Left ventricle myocardium inferior (tissue), 1 donor: ENCODE measurements around the gene OR10Z1. TPM values are rescaled to one million over a fixed set of nuclear protein-coding genes. Genes with fewer than 3 reads are reported as not detected.

ENCODE experiments used
- DNase-seq: peaks from one replicate; pipeline ENCODE4 v3.0.0-alpha.2; 2020
- H3K27ac ChIP-seq: fragments of 200-600 bp; replicated peaks from 2 replicates; pipeline ENCODE4 v1.8.0; 2021
- H3K27me3 ChIP-seq: fragments of 200-600 bp; 2 replicates; pipeline ENCODE4 v1.8.0; 2021; ENCODE audit warnings: low read depth
- H3K36me3 ChIP-seq: fragments of 200-600 bp; 2 replicates; pipeline ENCODE4 v1.8.0; 2021
- H3K4me1 ChIP-seq: fragments of 200-600 bp; 2 replicates; pipeline ENCODE4 v1.8.0; 2021
- H3K4me3 ChIP-seq: fragments of 200-600 bp; 2 replicates; pipeline ENCODE4 v1.8.0; 2021; ENCODE audit warnings: mild to moderate bottlenecking, moderate library complexity
- H3K9me3 ChIP-seq: fragments of 200-600 bp; replicated peaks from 2 replicates; pipeline ENCODE4 v1.8.0; 2021
- CTCF ChIP-seq: fragments of 200-600 bp; IDR thresholded peaks from 2 replicates; pipeline ENCODE4 v1.8.0; 2021; ENCODE audit warnings: antibody characterized with exemption, mild to moderate bottlenecking, borderline replicate concordance
- intact Hi-C: fragments of 100-400 bp; cut with micrococcal nuclease; formaldehyde crosslinking; loops from one replicate; pipeline ENCODE4 v1.11.0; 2022
- total RNA-seq: library from RNA; stranded (reverse); fragmentation: NEBNext Ultra II Directional; extraction: Animal tissue kit (Norgen Biotek cat#: 25700); gene quantifications from one replicate; pipeline ENCODE4 v1.2.1, GENCODE V29; 2021
- donor health status: DM: no; HTN: yes; CAD: no; lungs with severe emphysema.

The OR10Z1 gene
- total RNA-seq, 1 donor from 2014 or later = not detected

GRCh38 chr1:158607296-158607695, 2.2 kb downstream of the OR10Z1 start:
- intact Hi-C loops = no loop called here
- H3K4me3 ChIP-seq = no peak overlapping the region
- no peak for DNase-seq
- no peaks in the 10 kb centered on the region for H3K36me3 ChIP-seq
- H3K9me3 ChIP-seq = peaks cover 3% of the 10 kb centered on the region
- no peak for TF ChIP-seq CTCF
- no peaks in the 10 kb centered on the region for H3K4me1 ChIP-seq
- H3K27ac ChIP-seq = no peak overlapping the region
- no peaks in the 10 kb centered on the region for H3K27me3 ChIP-seq

DNA sequence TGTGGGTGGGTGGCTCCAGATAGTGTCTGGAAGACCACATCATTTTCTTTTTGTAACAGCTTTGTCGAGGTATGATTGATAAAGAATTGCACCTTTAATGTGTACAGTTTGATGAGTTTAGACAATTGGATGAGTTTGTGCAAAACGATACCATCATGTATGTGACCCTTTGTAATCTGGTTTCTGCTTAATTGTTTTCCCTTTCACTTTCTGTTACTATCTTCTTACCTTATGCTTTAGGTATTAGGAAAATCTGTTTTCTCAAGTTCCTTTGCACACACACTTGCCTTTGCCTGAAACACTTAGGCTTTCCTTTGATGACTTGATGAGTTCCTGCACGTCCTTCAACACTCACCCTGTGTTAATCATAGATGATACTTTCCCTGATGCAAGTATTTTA, 6.8 kb downstream of the OR10Z1 start:
- intact Hi-C loops = no loop called here
- Histone ChIP-seq H3K36me3 (no peaks in the 10 kb centered on the region), H3K27me3 (no peaks in the 10 kb centered on the region), H3K4me1 (no peaks in the 10 kb centered on the region), H3K9me3 (no peaks in the 10 kb centered on the region), H3K4me3 (no peak overlapping the region), H3K27ac (no peak overlapping the region)
- no peak for TF ChIP-seq CTCF
- DNase-seq = no peak

- intact Hi-C loops = no loop called here
- Histone ChIP-seq H3K9me3 (no peaks in the 10 kb centered on the region), H3K27me3 (no peaks in the 10 kb centered on the region), H3K27ac (no peak overlapping the region), H3K4me3 (no peak overlapping the region), H3K4me1 (no peaks in the 10 kb centered on the region), H3K36me3 (no peaks in the 10 kb centered on the region)
- TF ChIP-seq CTCF = no peak
- no peak for DNase-seq
Measured at GRCh38 chr1:158613764-158614163, 8.7 kb downstream of the OR10Z1 start.

- TF ChIP-seq CTCF = no peak
- intact Hi-C loops = no loop called here
- Histone ChIP-seq H3K27me3 (no peaks in the 10 kb centered on the region), H3K4me1 (no peaks in the 10 kb centered on the region), H3K4me3 (no peak overlapping the region), H3K27ac (no peak overlapping the region), H3K36me3 (no peaks in the 10 kb centered on the region), H3K9me3 (no peaks in the 10 kb centered on the region)
- no peak for DNase-seq
Measured at GRCh38 chr1:158638146-158638545, 33.1 kb downstream of the OR10Z1 start.

DNA sequence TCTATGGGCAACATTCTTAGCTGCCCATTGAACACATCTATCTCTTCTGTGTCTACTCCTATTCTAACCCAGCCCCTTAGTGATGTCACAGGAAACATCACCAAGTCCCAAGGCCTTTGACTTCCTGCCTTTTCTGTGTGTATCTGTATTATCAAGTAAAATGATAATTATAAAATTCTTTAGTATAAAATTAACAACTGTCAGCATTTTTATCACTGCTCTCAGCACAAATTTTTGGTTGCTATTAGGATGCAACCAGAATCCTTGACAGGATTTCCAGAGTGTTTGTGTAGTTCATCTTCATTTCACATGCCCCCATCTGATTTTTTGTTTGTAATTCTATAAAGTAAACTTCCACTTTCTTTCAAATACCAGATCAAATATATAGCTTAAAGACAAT, 33.8 kb downstream of the OR10Z1 start:
- intact Hi-C loops = no loop called here
- Histone ChIP-seq H3K4me1 (no peaks in the 10 kb centered on the region), H3K4me3 (no peak overlapping the region), H3K27ac (no peak overlapping the region), H3K27me3 (no peaks in the 10 kb centered on the region), H3K36me3 (no peaks in the 10 kb centered on the region), H3K9me3 (no peaks in the 10 kb centered on the region)
- no peak for DNase-seq
- TF ChIP-seq CTCF = no peak

DNA sequence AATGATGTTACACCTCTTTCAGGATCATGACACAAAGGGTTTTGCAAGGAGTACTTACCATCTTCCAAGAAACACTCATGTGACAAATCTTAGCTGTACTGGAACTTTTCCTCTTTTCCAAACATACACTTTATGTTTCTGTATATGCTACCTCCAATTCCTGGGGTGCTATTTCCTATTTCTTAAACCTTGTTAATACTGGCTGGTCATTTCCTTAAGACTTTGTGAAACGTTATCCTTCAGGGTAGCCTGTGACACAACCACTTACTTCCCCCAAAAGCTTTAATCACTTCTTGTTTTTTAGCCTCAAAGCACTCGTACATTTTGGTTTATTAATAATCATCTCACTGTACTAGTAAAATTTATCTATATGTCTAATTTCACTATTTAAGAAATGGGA, 39.4 kb downstream of the OR10Z1 start:
- H3K4me1 ChIP-seq = no peaks in the 10 kb centered on the region
- DNase-seq = no peak
- no peaks in the 10 kb centered on the region for H3K36me3 ChIP-seq
- H3K27me3 ChIP-seq = no peaks in the 10 kb centered on the region
- no peak overlapping the region for H3K27ac ChIP-seq
- H3K9me3 ChIP-seq = no peaks in the 10 kb centered on the region
- no peak overlapping the region for H3K4me3 ChIP-seq
- intact Hi-C loops = no loop called here
- TF ChIP-seq CTCF = no peak
